Heart right ventricle (tissue), 16 donors: ENCODE measurements around the gene BRAF. TPM values are rescaled to one million over a fixed set of nuclear protein-coding genes. Genes with fewer than 3 reads are reported as not detected.
"Not testable (repeated sequence)": the region's sequence is repeated elsewhere in the genome, so short reads cannot be mapped to it uniquely, and the experiment has no call there.

ENCODE experiments used
- ATAC-seq, 8 donors: fragments of 200-7000 bp; cut with Tn5 transposase; one replicate each; pipeline ENCODE4 v1.9.1; 2020; ENCODE audit warnings: mild to moderate bottlenecking in 8 of 8, moderate library complexity in 8 of 8, moderate number of reproducible peaks in 1 of 8
- DNase-seq, 2 donors: peaks; one replicate each; pipeline ENCODE4 v3.0.0-alpha.2; 2020
- H3K27ac ChIP-seq, 10 donors: fragments of 200-600 bp; sonication (generic) in 2 of 10; one replicate each; pipeline versions ENCODE4 v1.5.0 to v1.8.0; 2020 to 2022; ENCODE audit warnings: mild to moderate bottlenecking in 3 of 10
- H3K27me3 ChIP-seq, 7 donors: fragments of 200-600 bp; one replicate each; pipeline ENCODE4 v1.8.0; 2021 to 2022; ENCODE audit warnings: mild to moderate bottlenecking in 2 of 7
- H3K36me3 ChIP-seq, 9 donors: fragments of 200-600 bp; sonication (generic) in 1 of 9; one replicate each; pipeline versions ENCODE4 v1.5.0 to v1.8.0; 2020 to 2022; ENCODE audit warnings: mild to moderate bottlenecking in 2 of 9
- H3K4me1 ChIP-seq, 9 donors: fragments of 200-600 bp; sonication (generic) in 1 of 9; one replicate each; pipeline versions ENCODE4 v1.5.0 to v1.8.0; 2020 to 2022; ENCODE audit warnings: mild to moderate bottlenecking in 4 of 9
- H3K4me3 ChIP-seq, 10 donors: fragments of 200-600 bp; sonication (generic) in 2 of 10; one replicate each; pipeline versions ENCODE4 v1.5.0 to v1.8.0; 2020 to 2022; ENCODE audit warnings: mild to moderate bottlenecking in 7 of 10, moderate library complexity in 2 of 10
- H3K9me3 ChIP-seq, 11 donors: fragments of 200-600 bp in 10 of 11; sonication (generic) in 2 of 11; one replicate each; pipeline versions ENCODE4 v1.5.0 to v1.8.0; 2013 to 2022; ENCODE audit warnings: mild to moderate bottlenecking in 2 of 11, control low read depth in 1 of 11, moderate library complexity in 1 of 11
- CTCF ChIP-seq, 9 donors: fragments of 200-600 bp; sonication (generic) in 2 of 9; IDR thresholded peaks; one replicate each; pipeline versions ENCODE4 v1.5.0 to v1.8.0; 2021 to 2022; ENCODE audit warnings: antibody characterized with exemption in 9 of 9, mild to moderate bottlenecking in 5 of 9, moderate library complexity in 1 of 9
- WGBS, 2 donors: extraction: QIAGEN DNeasy Blood & Tissue Kit; methylation state at CpG; one replicate each; pipeline ENCODE4 v1.1.7; 2013; ENCODE audit warnings: inconsistent platforms in 1 of 2; 5-methylcytosine and 5-hydroxymethylcytosine counted together
- intact Hi-C, 10 donors: fragments of 100-400 bp; cut with DNase I; formaldehyde crosslinking; loops; one replicate each; pipeline versions ENCODE4 v1.11.1 to v1.14.2; 2022
- polyA plus RNA-seq, 2 donors: library from polyadenylated mRNA; stranded (reverse); fragments of 200-250 nt; gene quantifications; one replicate each; pipeline ENCODE4 v1.2.3, GENCODE V29; 2013
- total RNA-seq, 10 donors: library from RNA; stranded (reverse); fragmentation: NEBNext Ultra II Directional in 3 of 10; extraction: Animal tissue kit (Norgen Biotek cat#: 25700) in 3 of 10; gene quantifications; one replicate each; pipeline versions ENCODE4 v1.2.1 to v1.2.4, GENCODE V29; 2021 to 2023
- donor health status: Arrhythmogenic right ventricular cardiomyopathy.
- donor health status: ischemic (EF 13 %, LVEDD 7.1; RV severe dilation, severe dysfunction).
- donor health status: healthy with polysubstance abuse.
- donor health status: DM: no; HTN: yes; CAD: no.
- donor health status: DM: no; HTN: no; CAD: no.
- donor health status: ischemic (EF 25% LVEDD 6.9; RV normal size, moderate dysfunction).
- donor health status: ischemic (EF 25% LVEDD 5.7; RV mildly dilated, moderate dysfunction).
- donor health status: healthy.
- donor health status: DM: yes; HTN: yes; CAD: no.
- donor health status: Ischemic cardiomyopathy.
- donor health status: ischemic (EF 35%, LVEDD 5.7; RV mildly dilated, moderate dysfunction).
- donor health status: nonischemic (EF 11% LVEDD 7.7; RV severe dilation, severe dysfunction).
- donor health status: DM: yes; HTN: yes; CAD: no.
- donor health status: PGD.
- donor health status: ischemic (EF 29% LVEDD 5.4; RV normal size, mild dysfunction).
- donor health status: nonischemic (EF 23%, LVEDD 6.1; RV moderate dilation, normal function).

Gene BRAF
- total and polyA plus RNA-seq, 12 donors: 3.8 to 36.8 (median 23.2) TPM

GRCh38 chr7:140966561-140967233 is 42.0 kb upstream of the BRAF start:
- ATAC-seq: no peak
- intact Hi-C loops: loop anchor here in 1 of 10 donors (10.0 kb wide), 1 partner anchor 62 kb away; no protein-coding TSS in a partner anchor
- Histone ChIP-seq H3K9me3 (peaks cover 0 to 5% (median 0%) of the 10 kb centered on the region in 11 donors), H3K4me1 (no peaks in the 10 kb centered on the region), H3K27me3 (no peaks in the 10 kb centered on the region), H3K4me3 (no peak overlapping the region), H3K27ac (no peak overlapping the region), H3K36me3 (no peaks in the 10 kb centered on the region)
- 54 to 63% methylated on average over 5 of the region's 5 CpGs for WGBS, 2 donors
- TF ChIP-seq CTCF (IDR thresholded peaks at IDR 0.05): no peak
- no peak for DNase-seq

GRCh38 chr7:140961117-140961516 is 36.4 kb upstream of the BRAF start:
- intact Hi-C loops: loop anchor here in 1 of 10 donors (10.0 kb wide), 1 partner anchor 56 kb away; no protein-coding TSS in a partner anchor
- Histone ChIP-seq H3K27me3 (no peaks in the 10 kb centered on the region), H3K4me1 (no peaks in the 10 kb centered on the region), H3K4me3 (no peak overlapping the region), H3K9me3 (peaks cover 0 to 27% (median 0%) of the 10 kb centered on the region in 11 donors), H3K27ac (no peak overlapping the region), H3K36me3 (no peaks in the 10 kb centered on the region)
- no peak for TF ChIP-seq CTCF (IDR thresholded peaks at IDR 0.05)
- WGBS, 2 donors: 90 to 94% methylated on average over 4 of the region's 4 CpGs
- DNase-seq: no peak
- ATAC-seq: no peak

GRCh38 chr7:140956997-140957396 is 32.3 kb upstream of the BRAF start:
- H3K27me3 ChIP-seq, intact Hi-C loops, ATAC-seq, DNase-seq, H3K27ac ChIP-seq, H3K4me3 ChIP-seq, H3K36me3 ChIP-seq, H3K4me1 ChIP-seq: not testable (repeated sequence)
- peaks cover 0 to 26% (median 0%) of the 10 kb centered on the region in 11 donors for H3K9me3 ChIP-seq
- 94 to 96% methylated on average over 24 to 25 of the region's 25 CpGs for WGBS, 2 donors

GRCh38 chr7:140945940-140946339 is 21.2 kb upstream of the BRAF start:
- Histone ChIP-seq H3K27ac (no peak overlapping the region), H3K9me3 (no peaks in the 10 kb centered on the region), H3K4me3 (no peak overlapping the region), H3K27me3 (peaks cover 0 to 4% (median 0%) of the 10 kb centered on the region in 7 donors), H3K36me3 (no peaks in the 10 kb centered on the region), H3K4me1 (no peaks in the 10 kb centered on the region)
- WGBS, 2 donors: 59 to 64% methylated on average over 2 of the region's 2 CpGs
- ATAC-seq (no peak), DNase-seq (no peak)
- intact Hi-C loops: no loop called here
- no peak for TF ChIP-seq CTCF (IDR thresholded peaks at IDR 0.05)

- WGBS, 2 donors: 94 to 99% methylated on average over 5 of the region's 5 CpGs
Observed at GRCh38 chr7:140942242-140942641, 17.5 kb upstream of the BRAF start.

More at GRCh38 chr7:140942242-140942641, 17.5 kb upstream of the BRAF start:
- H3K27me3 ChIP-seq, H3K36me3 ChIP-seq, H3K4me3 ChIP-seq, intact Hi-C loops, DNase-seq, H3K9me3 ChIP-seq, H3K4me1 ChIP-seq, H3K27ac ChIP-seq, ATAC-seq: not testable (repeated sequence)
